Measurements from ENCODE around the gene COL11A1.

GRCh38 chr1:102853701-102854187, 254.6 kb downstream of the COL11A1 start:
- TF ChIP-seq ZSCAN29 (CRISPR knock-in tag; conservative IDR thresholded peaks at IDR 0.05) = no peak
- TF ChIP-seq SIX4 (CRISPR knock-in tag; IDR thresholded peaks at IDR 0.05) = no peak
- no peak for TF ChIP-seq NFIC (IDR thresholded peaks at IDR 0.05; ENCODE audit: low read length)
